Suprapubic skin (tissue), 4 donors: Measurements from ENCODE around the gene TJAP1. TPM values are rescaled to one million over a fixed set of nuclear protein-coding genes. Genes with fewer than 3 reads are reported as not detected.

ENCODE experiments used
- DNase-seq, 2 donors: peaks; one replicate each; pipeline ENCODE4 v3.0.0-alpha.2; 2019; ENCODE audit warnings: low spot score in 2 of 2
- H3K27ac ChIP-seq: fragments of 200-600 bp; sonication (generic); one replicate; pipeline ENCODE4 v1.5.1; 2019
- H3K27me3 ChIP-seq: fragments of 200-600 bp; sonication (generic); one replicate; pipeline ENCODE4 v1.5.1; 2019
- H3K36me3 ChIP-seq: fragments of 200-600 bp; sonication (generic); one replicate; pipeline ENCODE4 v1.5.1; 2019
- H3K4me1 ChIP-seq: fragments of 200-600 bp; sonication (generic); one replicate; pipeline ENCODE4 v1.5.1; 2019
- H3K4me3 ChIP-seq: fragments of 200-600 bp; sonication (generic); one replicate; pipeline ENCODE4 v1.5.1; 2019; ENCODE audit warnings: mild to moderate bottlenecking
- H3K9me3 ChIP-seq: fragments of 200-600 bp; sonication (generic); one replicate; pipeline ENCODE4 v1.5.1; 2019
- CTCF ChIP-seq, 2 donors: fragments of 200-600 bp in 1 of 2; fragments of 450-650 bp in 1 of 2; sonication (generic) in 1 of 2; IDR thresholded peaks; one replicate each; pipeline ENCODE4 v1.5.1; 2016 to 2019; ENCODE audit warnings: antibody characterized with exemption in 2 of 2, mild to moderate bottlenecking in 1 of 2, moderate library complexity in 1 of 2
- EP300 ChIP-seq: sonication (generic); formaldehyde crosslinking; IDR thresholded peaks from one replicate; pipeline ENCODE4 v1.6.1; 2017; ENCODE audit warnings: antibody characterized with exemption
- POLR2A ChIP-seq, 2 donors: fragments of 450-650 bp; IDR thresholded peaks; one replicate each; pipeline ENCODE4 v1.6.1; 2017; ENCODE audit warnings: antibody characterized with exemption in 2 of 2, mild to moderate bottlenecking in 2 of 2, moderate library complexity in 2 of 2
- POLR2AphosphoS5 ChIP-seq, 3 donors: sonication (generic); formaldehyde crosslinking; IDR thresholded peaks; one replicate each; pipeline ENCODE4 v1.6.1; 2017; ENCODE audit warnings: antibody characterized with exemption in 3 of 3
- WGBS: methylation state at CpG from one replicate; pipeline ENCODE4 v1.1.5; 2018; 5-methylcytosine and 5-hydroxymethylcytosine counted together
- total RNA-seq, 4 donors: library from RNA; depleted of rRNA; stranded (reverse); fragments of >200 nt; gene quantifications; one replicate each; pipeline ENCODE4 v1.1.0, GENCODE V29; 2016

The TJAP1 gene
- total RNA-seq, 4 donors from 2014 or later, result 17.8 to 32.4 (median 30.6) TPM

- peaks cover 96% of the 10 kb centered on the region for H3K36me3 ChIP-seq
- no peak for DNase-seq
- 95% methylated on average over 12 of the region's 16 CpGs for WGBS
- no peaks in the 10 kb centered on the region for H3K9me3 ChIP-seq
- no peak for TF ChIP-seq POLR2A (IDR thresholded peaks at IDR 0.05)
- no peak for TF ChIP-seq CTCF (IDR thresholded peaks at IDR 0.05)
- H3K4me1 ChIP-seq, result no peaks in the 10 kb centered on the region
- no peaks in the 10 kb centered on the region for H3K27me3 ChIP-seq
- no peak overlapping the region for H3K27ac ChIP-seq
- H3K4me3 ChIP-seq, result no peak overlapping the region
These were observed 29.8 kb upstream of the TJAP1 start for GRCh38 chr6:43447604-43448003.

GRCh38 chr6:43448916-43449315 is 28.5 kb upstream of the TJAP1 start:
- no peak overlapping the region for H3K4me3 ChIP-seq
- H3K27ac ChIP-seq, result no peak overlapping the region
- no peaks in the 10 kb centered on the region for H3K4me1 ChIP-seq
- H3K9me3 ChIP-seq, result no peaks in the 10 kb centered on the region
- H3K27me3 ChIP-seq, result no peaks in the 10 kb centered on the region
- H3K36me3 ChIP-seq, result peaks cover 88% of the 10 kb centered on the region
- DNase-seq, result no peak
- WGBS, result 90% methylated on average over 3 of the region's 4 CpGs
- no peak for TF ChIP-seq POLR2AphosphoS5 (IDR thresholded peaks at IDR 0.05)
- TF ChIP-seq EP300, result no peak
- no peak for TF ChIP-seq POLR2A (IDR thresholded peaks at IDR 0.05)
- TF ChIP-seq CTCF (IDR thresholded peaks at IDR 0.05), result no peak

GRCh38 chr6:43450699-43451131 is 26.7 kb upstream of the TJAP1 start:
- peaks cover 70% of the 10 kb centered on the region for H3K36me3 ChIP-seq

GRCh38 chr6:43451348-43451747 is 26.0 kb upstream of the TJAP1 start:
- Histone ChIP-seq H3K27me3 (peaks cover 18% of the 10 kb centered on the region), H3K36me3 (peaks cover 64% of the 10 kb centered on the region), H3K27ac (no peak overlapping the region), H3K4me3 (no peak overlapping the region), H3K4me1 (peaks cover 21% of the 10 kb centered on the region), H3K9me3 (no peaks in the 10 kb centered on the region)
- no peak for DNase-seq
- 74% methylated on average over 4 of the region's 4 CpGs for WGBS
- TF ChIP-seq CTCF (IDR thresholded peaks at IDR 0.05) (no peak), EP300 (no peak), POLR2AphosphoS5 (IDR thresholded peaks at IDR 0.05) (no peak), POLR2A (IDR thresholded peaks at IDR 0.05) (no peak)

More at GRCh38 chr6:43450699-43451131, 26.7 kb upstream of the TJAP1 start:
- H3K27me3 ChIP-seq, result peaks cover 11% of the 10 kb centered on the region
- H3K4me3 ChIP-seq, result no peak overlapping the region
- peaks cover 16% of the 10 kb centered on the region for H3K4me1 ChIP-seq
- 81% methylated on average over 7 of the region's 13 CpGs for WGBS
- H3K27ac ChIP-seq, result no peak overlapping the region
- TF ChIP-seq EP300, result no peak
- TF ChIP-seq CTCF (IDR thresholded peaks at IDR 0.05), result no peak
- no peaks in the 10 kb centered on the region for H3K9me3 ChIP-seq
- DNase-seq, result no peak

GRCh38 chr6:43451939-43452338 is 25.4 kb upstream of the TJAP1 start:
- peaks cover 23% of the 10 kb centered on the region for H3K27me3 ChIP-seq
- H3K27ac ChIP-seq, result no peak overlapping the region
- TF ChIP-seq POLR2A (IDR thresholded peaks at IDR 0.05), result no peak
- TF ChIP-seq EP300, result no peak
- TF ChIP-seq CTCF (IDR thresholded peaks at IDR 0.05), result no peak
- TF ChIP-seq POLR2AphosphoS5 (IDR thresholded peaks at IDR 0.05), result no peak
- WGBS, result 72% methylated on average over 8 of the region's 8 CpGs
- no peak for DNase-seq
- H3K4me3 ChIP-seq, result no peak overlapping the region
- H3K36me3 ChIP-seq, result peaks cover 59% of the 10 kb centered on the region
- peaks cover 21% of the 10 kb centered on the region for H3K4me1 ChIP-seq
- H3K9me3 ChIP-seq, result no peaks in the 10 kb centered on the region
